A673 (cell line): ENCODE results near the gene TAS2R40. TPM values are rescaled to one million over a fixed set of nuclear protein-coding genes. Genes with fewer than 3 reads are reported as not detected.

ENCODE experiments used
- BruUV-seq: library from RNA; stranded (reverse); fragments of 400-500 nt; replicated peaks from 2 replicates; lab custom pipeline; 2021; lab: Mats Ljungman, UMichigan
- CTCF ChIA-PET: fragments of 300-600 bp; sonication (Branson Sonifier 250); formaldehyde crosslinking; loops from one replicate; lab custom pipeline; 2022; ENCODE audit warnings: antibody characterized with exemption; lab: Charles Lee
- POLR2A ChIA-PET: fragments of 300-600 bp; sonication (Branson Sonifier 250); formaldehyde crosslinking; loops from one replicate; lab custom pipeline; 2022; ENCODE audit warnings: antibody characterized with exemption; ENCODE audit not compliant: low non-redundant PET; lab: Charles Lee
- DNase-seq: peaks from one replicate; pipeline ENCODE4 v3.0.0-alpha.2; 2015; ENCODE audit warnings: low spot score
- H3K27ac ChIP-seq: fragments of 200-600 bp; sonication (generic); 2 replicates; pipeline ENCODE4 v1.5.1; 2016; ENCODE audit warnings: mixed run types, low read depth, mild to moderate bottlenecking, mixed read lengths, antibody characterized with exemption, low read length; ENCODE audit not compliant: poor library complexity, severe bottlenecking
- H3K27me3 ChIP-seq: fragments of 200-600 bp; sonication (generic); replicated peaks from 2 replicates; pipeline ENCODE4 v1.6.1; 2017; ENCODE audit warnings: mixed run types, low read depth, mild to moderate bottlenecking, mixed read lengths, antibody characterized with exemption, low read length; ENCODE audit not compliant: insufficient read depth, poor library complexity
- H3K36me3 ChIP-seq: fragments of 200-600 bp; sonication (generic); 2 replicates; pipeline ENCODE4 v1.6.1; 2016; ENCODE audit warnings: mixed run types, mild to moderate bottlenecking, mixed read lengths, antibody characterized with exemption, low read length; ENCODE audit not compliant: insufficient read depth, poor library complexity, severe bottlenecking
- H3K4me1 ChIP-seq: fragments of 200-600 bp; sonication (generic); 2 replicates; pipeline ENCODE4 v1.6.1; 2017; ENCODE audit warnings: mixed run types, mild to moderate bottlenecking, mixed read lengths, antibody characterized with exemption, low read length; ENCODE audit not compliant: insufficient read depth, poor library complexity, severe bottlenecking
- H3K4me3 ChIP-seq: fragments of 200-600 bp; sonication (generic); 2 replicates; pipeline ENCODE4 v1.5.1; 2016; ENCODE audit warnings: low read depth, mixed run types, mild to moderate bottlenecking, mixed read lengths, low read length; ENCODE audit not compliant: poor library complexity, severe bottlenecking
- H3K9me3 ChIP-seq: fragments of 200-600 bp; sonication (generic); 2 replicates; pipeline ENCODE4 v1.6.1; 2016; ENCODE audit warnings: mixed run types, low read depth, mild to moderate bottlenecking, mixed read lengths, antibody characterized with exemption, low read length; ENCODE audit not compliant: poor library complexity, severe bottlenecking
- CTCF ChIP-seq: fragments of 300-800, 200-600 bp; sonication (generic); conservative IDR thresholded peaks from 2 replicates; pipeline ENCODE4 v1.5.1; 2017; ENCODE audit warnings: low read depth, mild to moderate bottlenecking, antibody characterized with exemption, low read length, moderate library complexity, mixed read lengths
- EZH2 ChIP-seq: fragments of 200-600 bp; sonication (generic); IDR thresholded peaks from 2 replicates; pipeline ENCODE4 v1.6.1; 2017; ENCODE audit warnings: borderline replicate concordance, low read depth, mild to moderate bottlenecking, mixed read lengths, antibody characterized with exemption, low read length; ENCODE audit not compliant: poor library complexity, severe bottlenecking
- intact Hi-C: fragments of 100-400 bp; cut with micrococcal nuclease; formaldehyde crosslinking; loops from one replicate; pipeline ENCODE4 v1.10.0; 2022; ENCODE audit not compliant: unreplicated experiment
- total RNA-seq: library from RNA; stranded (reverse); gene quantifications from 2 replicates; pipeline ENCODE4 v1.2.3, GENCODE V29; 2021

The TAS2R40 gene
- total RNA-seq, 1 experiment from 2014 or later, result not detected

- DNase-seq, result no peak
These were observed 22.8 kb upstream of the TAS2R40 start for GRCh38 chr7:143199040-143199439.

GRCh38 chr7:143202161-143202560 lies 19.7 kb upstream of the TAS2R40 start:
- H3K27ac ChIP-seq, result no peak overlapping the region
- no peaks in the 10 kb centered on the region for H3K36me3 ChIP-seq
- no peaks in the 10 kb centered on the region for H3K9me3 ChIP-seq
- no peak overlapping the region for H3K4me3 ChIP-seq
- TF ChIP-seq CTCF, result no peak
- no peak for TF ChIP-seq EZH2
- DNase-seq, result no peak
- no TSS peak for BruUV-seq
- ChIA-PET CTCF (no interaction called here), POLR2A (interaction anchor here (0.6 kb wide), 1 partner anchor 14 kb away, joined by 3 read pairs; no protein-coding TSS in a partner anchor)
- H3K27me3 ChIP-seq, result peaks cover 22% of the 10 kb centered on the region
- intact Hi-C loops, result no loop called here
- no peaks in the 10 kb centered on the region for H3K4me1 ChIP-seq

More at GRCh38 chr7:143199040-143199439, 22.8 kb upstream of the TAS2R40 start:
- Histone ChIP-seq H3K4me1 (no peaks in the 10 kb centered on the region), H3K36me3 (no peaks in the 10 kb centered on the region), H3K9me3 (peaks cover 5% of the 10 kb centered on the region), H3K27ac (no peak overlapping the region), H3K27me3 (peaks cover 22% of the 10 kb centered on the region), H3K4me3 (no peak overlapping the region)
- no TSS peak for BruUV-seq
- intact Hi-C loops, result no loop called here
- TF ChIP-seq CTCF (no peak), EZH2 (no peak)
- POLR2A ChIA-PET, result no interaction called here
- CTCF ChIA-PET, result no interaction called here

- no peak for TF ChIP-seq EZH2
- TF ChIP-seq CTCF, result no peak
- DNase-seq, result no peak
- BruUV-seq, result no TSS peak
- intact Hi-C loops, result no loop called here
- Histone ChIP-seq H3K27me3 (peaks cover 22% of the 10 kb centered on the region), H3K36me3 (no peaks in the 10 kb centered on the region), H3K4me1 (no peaks in the 10 kb centered on the region), H3K9me3 (no peaks in the 10 kb centered on the region), H3K4me3 (no peak overlapping the region), H3K27ac (no peak overlapping the region)
- CTCF ChIA-PET, result interaction anchor here (1.0 kb wide), 1 partner anchor 12 kb away, joined by 3 read pairs; no protein-coding TSS in a partner anchor
- POLR2A ChIA-PET, result no interaction called here
These were observed 18.5 kb upstream of the TAS2R40 start for GRCh38 chr7:143203386-143203785.
